Non-pigmented ciliary epithelial cell (primary cell): ENCODE results near the gene SPATA46.
A peak's percentile ranks its signal among the peaks of the same experiment; 100 is the strongest.

Experiments used
- DNase-seq: peaks from one replicate; pipeline ENCODE4 v3.0.0-alpha.2; 2010; ENCODE audit warnings: low read depth

SPATA46 gene

DNA sequence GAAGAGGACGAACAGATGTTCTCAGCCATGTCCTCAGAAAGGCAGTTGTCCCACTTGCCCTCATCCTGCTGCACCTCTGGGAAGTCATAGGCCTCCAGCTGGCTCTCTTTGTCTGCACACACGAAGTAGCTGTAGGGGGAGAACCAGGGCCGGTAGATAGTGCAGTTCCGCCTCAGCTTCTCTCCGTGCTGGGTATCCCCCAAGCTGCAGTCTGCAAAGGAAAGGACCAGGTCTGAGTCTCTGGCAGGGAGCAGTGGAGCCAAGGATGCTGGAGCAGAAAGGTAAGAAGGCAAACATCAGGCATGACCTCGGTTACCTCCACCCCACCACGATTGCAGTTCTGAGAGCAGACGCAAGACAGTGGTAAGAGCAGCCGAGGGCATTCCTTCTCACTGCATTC lies 2.2 kb downstream of the SPATA46 start:
- DNase-seq: no peak

DNA sequence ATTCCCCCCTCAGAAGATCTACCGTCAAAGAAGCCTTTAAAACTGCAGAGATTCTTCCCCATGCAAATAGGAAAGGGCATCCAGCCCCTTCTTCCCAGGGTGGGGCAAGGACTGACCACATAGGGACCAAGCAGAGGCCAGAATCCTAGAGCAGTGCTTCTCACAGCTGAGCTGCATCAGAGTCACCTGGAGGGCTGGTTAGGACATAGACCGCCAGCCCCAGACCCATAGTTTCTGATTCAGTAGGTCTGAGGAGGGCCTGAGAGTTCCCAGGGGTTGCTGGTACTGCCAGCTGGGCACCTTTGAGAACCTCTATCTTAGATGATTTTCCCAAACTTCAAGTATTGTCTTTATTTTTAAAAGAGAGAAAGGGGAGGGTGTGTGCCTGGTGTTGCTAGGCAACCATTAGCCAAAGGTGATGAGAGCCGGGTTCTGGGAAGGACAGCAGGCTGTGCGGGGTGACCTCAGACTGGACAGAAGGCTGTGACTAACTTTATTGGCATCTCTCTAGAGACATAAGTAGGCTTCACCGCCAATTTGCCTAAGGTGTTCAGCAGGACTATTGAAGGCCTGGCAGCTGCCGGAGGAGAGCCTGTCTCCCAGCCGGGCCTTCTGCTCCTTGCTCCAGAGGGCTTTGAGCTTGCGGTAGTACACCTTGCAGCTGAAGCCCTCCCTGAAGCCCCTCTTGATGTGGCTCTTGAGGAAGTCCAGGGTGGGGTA lies 3.0 kb downstream of the SPATA46 start:
- DNase-seq: peak; percentile 20

DNA sequence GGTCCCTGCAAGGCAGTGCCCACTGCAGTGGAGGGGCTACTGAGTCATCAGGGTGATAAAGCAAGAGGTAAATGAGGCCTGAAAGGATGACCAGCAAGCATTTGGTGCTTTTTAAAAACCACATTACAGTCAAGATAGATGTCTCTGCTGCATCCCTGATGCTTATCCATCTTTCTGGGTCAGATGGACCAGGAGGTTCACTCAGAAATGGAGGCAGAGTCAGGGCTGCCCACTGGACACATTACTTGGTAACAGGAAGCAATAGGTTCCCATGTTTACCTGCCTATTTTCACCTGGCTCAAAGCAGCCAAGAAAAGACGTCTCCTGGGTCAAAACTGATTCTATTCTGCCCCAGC lies 3.6 kb downstream of the SPATA46 start:
- DNase-seq: no peak

DNA sequence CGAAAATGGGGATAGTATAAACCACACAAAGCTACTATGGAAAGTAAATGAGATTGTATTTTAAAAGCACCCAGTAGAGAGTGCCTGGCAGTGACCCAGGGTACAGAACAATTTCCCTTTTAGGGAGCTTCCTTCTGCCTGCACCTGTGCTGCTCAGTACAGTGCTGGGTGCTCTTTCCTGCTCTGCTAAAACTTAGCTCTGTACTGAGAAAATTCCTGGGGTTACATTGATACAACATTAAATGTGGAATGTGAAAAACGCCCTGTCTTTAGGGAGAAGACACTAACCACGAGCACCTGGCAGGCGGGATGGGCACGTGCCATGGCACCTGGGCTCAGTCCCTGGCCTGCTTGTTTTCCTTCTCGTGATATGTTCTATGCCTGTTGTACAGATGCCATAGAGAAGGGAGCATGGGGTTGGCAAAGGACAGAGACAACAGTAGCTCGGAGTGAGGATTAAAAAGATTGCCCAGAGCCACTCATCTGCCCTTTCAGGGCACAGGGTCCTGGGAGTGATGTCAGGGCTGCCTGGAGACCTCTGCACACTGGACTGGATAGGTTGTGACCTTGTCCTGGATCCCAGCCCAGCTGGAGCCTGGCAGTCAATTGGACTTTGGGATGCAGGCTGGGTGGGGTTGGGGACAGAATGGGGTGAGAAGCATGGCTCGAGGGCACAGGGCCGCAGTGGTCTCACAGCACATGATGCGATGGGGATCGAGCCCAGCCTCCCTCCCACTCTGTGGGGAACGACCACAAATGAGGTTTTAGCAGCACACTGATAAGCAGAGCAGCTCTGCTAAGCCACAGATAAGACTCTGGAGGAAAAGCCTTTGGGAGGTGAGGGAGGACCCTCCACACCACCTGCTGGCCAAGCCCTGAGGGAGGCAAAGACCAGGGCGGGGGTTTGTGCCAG lies 4.2 kb downstream of the SPATA46 start:
- DNase-seq: no peak

DNA sequence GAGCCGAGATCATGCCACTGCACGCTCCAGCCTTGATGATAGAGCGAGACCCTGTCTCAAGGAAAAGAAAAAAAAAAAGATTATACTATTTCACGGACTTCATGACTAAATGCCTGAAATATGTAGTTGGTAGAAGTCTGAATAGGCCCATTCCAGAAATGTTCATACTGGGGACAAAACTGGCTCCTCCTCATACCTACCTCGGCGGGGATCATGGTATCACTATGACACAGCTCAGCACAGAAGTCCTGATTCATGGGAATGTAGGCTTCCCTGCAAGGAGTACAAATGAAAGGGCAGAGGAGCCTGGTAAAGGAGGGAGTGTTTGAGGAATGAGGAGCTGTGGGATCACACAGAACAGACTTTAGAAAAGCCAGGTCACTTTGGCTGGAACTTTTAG lies 5.0 kb downstream of the SPATA46 start:
- DNase-seq: peak; percentile 53

DNA sequence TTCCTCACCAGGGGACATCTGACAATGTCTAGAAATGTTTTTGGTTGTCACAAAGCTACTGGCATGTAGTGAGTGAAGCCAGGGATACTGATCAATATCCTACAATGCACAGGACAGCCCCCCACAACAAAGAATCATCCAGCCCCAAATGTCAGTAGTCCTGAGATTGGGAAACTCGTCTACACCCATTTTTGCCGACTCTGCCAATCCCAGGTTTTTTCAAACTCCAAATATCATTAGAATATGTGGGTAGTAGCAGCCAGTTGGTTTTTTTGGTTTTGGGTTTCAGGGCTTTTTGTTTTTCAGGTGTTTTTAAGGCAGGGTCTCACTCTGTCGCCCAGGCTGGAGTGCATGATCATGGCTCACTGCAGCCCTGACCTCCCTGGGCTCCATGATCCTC lies 5.9 kb downstream of the SPATA46 start:
- no peak for DNase-seq

DNA sequence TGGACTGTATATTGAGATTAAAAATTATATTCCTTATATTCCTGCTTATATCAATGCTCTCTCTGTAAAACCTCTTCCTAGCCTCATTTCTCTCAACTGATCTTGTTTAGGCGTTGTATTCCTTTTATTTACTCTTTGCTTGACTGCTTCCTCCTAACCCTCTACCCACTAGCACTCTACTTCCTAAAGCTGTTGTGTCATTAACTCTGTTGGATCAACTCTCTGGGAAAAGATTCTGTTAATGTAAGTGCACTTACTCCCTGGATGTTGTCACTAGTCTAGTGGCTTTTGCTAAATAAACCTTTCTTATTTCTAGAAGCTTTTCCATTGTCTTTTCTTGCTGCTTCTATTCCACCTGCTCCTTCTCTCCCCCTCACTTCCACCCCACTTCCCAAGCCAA lies 6.5 kb downstream of the SPATA46 start:
- DNase-seq: no peak

DNA sequence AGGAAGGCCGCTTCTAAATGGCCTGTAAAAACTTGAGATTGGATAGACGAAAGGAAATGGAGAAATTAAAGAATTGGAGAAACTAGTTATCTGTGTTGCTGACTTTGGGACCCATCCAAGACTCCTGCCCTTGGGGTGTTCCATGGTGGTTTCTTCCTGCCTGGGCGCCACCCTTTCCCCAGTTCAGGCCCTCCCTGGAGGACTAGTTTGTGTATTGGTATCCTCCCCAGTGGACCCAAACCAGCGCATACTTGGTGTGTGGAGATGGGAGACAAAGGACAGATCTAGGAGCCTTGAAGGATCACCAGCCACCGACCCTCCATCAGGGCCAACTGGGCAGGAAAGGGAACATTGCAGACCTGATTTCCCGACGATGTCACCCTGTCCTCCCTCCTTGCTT lies 7.1 kb downstream of the SPATA46 start:
- no peak for DNase-seq

DNA sequence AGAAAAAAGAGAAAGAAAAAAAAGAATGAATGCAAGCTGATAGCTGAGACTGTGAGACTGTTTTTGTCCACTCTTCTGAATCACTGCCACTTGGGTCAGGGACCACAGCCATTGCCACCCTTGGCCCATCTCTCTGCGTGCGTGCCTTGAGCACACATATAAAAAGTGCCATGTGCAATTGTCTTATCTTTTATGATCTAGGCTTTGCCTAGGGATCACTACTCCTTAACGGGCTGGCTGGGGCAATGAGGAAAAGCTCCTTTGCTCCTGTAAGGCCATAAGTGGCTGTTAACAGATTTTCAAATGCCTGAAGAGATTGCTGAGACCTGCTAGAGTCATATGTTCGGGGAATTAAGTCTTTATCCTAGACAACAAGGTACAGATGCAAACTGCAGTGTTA lies 8.2 kb downstream of the SPATA46 start:
- DNase-seq: no peak

DNA sequence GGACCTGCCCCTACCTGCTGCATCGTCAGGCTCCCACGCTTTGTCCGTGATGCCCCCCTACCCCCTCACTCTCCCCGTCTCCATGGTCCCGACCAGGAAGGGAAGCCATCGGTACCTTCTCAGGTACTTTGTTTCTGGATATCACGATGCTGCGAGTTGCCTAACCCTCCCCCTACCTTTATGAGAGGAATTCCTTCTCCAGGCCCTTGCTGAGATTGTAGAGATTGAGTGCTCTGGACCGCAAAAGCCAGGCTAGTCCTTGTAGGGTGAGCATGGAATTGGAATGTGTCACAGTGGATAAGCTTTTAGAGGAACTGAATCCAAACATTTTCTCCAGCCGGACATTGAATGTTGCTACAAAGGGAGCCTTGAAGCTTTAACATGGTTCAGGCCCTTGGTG lies 8.9 kb downstream of the SPATA46 start:
- DNase-seq: no peak

DNA sequence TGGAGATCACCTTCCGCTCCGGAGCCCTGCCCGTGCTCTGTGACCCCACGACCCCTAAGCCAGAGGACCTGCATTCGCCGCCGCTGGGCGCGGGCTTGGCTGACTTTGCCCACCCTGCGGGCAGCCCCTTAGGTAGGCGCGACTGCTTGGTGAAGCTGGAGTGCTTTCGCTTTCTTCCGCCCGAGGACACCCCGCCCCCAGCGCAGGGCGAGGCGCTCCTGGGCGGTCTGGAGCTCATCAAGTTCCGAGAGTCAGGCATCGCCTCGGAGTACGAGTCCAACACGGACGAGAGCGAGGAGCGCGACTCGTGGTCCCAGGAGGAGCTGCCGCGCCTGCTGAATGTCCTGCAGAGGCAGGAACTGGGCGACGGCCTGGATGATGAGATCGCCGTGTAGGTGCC lies 9.6 kb downstream of the SPATA46 start:
- no peak for DNase-seq

DNA sequence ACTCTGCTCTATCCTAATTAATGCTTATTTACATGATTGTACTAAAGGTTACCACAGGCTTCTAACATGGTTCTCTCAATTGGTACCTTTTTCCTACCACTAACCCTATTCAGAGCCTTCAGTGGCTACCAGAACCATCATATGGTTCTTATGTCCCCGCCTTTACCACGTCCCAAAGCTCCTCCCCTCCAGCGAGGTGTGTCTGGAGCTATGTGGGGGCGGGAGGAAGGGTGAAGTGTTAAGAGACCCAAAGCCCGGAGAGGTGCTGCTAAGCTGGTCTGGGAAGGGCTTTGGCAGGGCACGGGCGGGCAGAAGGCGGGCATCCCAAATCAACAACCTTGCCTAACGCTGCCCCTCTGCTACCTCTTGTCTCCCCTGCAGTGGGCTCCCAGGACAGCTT lies 10.0 kb downstream of the SPATA46 start:
- DNase-seq: no peak

DNA sequence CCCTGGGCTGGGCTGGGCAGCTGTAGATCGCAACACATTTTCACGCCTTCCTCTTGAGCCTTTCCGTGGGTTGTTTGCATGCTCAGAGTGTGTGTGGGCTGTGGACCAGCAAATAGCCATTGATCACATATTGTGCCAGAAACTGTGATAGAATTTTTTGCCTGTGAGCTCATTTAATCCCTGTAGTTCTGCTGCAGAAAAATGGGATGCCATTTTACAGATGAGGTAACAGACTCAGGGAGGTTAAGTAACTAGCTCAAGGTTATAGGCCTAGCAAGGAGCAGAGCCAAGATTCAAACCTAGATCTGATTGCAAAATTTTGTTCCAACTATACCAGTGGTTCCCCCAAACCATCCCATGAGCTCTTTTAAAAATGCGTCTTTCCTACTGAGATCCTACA lies 10.5 kb downstream of the SPATA46 start:
- no peak for DNase-seq

DNA sequence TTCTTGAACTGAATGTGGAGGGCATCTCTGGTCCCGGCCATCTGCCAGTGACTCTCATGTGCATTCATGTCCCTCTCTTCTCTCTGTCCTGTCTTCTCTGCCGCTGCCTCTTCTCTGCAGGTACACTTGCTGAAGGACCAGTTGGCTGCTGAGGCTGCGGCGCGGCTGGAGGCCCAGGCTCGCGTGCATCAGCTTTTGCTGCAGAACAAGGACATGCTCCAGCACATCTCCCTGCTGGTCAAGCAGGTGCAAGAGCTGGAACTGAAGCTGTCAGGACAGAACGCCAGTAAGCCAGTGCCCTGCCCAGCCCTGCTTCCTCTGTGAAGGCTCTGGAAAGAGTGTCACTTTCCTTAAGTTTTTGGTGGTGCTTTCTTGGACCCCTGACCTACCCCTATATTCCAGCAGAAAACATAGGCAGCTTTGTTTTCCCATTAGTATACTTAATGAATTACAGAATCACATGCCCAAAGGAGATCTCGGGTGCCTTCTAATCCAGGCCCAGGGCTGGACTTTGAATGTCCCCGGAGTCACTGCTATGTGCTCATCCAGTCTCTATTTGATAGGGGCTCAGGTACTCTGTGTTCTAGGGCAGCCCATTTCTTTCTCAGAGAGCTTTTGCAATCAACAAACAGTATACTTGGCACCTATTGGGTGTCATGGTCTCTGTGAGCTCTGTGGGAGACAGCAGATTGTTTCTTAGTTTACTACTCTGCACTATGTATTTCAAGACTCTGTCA lies 11.2 kb downstream of the SPATA46 start:
- no peak for DNase-seq

DNA sequence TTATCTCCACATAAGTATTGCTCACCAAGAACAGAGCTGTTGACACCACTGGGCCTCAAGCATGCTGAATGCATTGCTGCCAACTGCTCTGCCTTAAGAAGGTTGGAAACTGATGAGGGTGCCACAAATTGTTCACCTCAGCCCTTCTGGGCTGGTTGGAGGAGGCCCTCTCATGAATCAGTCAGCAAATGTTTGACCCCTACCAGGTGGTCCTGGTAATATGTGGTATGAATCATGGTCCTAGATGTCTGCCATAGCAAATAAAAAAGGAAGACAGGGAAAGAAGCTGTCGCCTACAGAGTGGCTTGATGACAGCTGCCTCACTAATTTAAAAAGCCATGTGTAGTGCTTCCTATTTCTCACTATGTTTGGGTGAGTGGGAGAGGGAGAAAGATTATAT lies 12.2 kb downstream of the SPATA46 start:
- no peak for DNase-seq

DNA sequence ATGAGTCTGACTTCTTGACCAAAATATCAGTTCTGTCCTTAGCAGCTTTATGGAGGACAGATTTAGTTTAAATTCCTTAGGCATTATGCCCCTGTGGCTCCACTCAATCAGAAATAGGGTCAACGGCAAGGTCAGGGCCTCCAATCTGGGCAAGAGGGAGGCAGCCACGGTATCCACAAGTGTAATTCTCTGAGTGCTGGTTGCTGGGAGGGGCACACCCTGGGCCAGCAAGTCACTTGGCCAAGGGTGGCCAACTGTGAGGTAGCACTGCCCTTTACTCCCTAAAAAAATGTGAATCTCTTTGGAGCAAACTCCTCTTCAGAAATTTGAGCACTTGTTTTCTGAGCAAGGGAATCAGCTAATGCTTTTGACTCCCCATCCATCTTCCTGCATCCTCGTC lies 12.8 kb downstream of the SPATA46 start:
- DNase-seq: no peak

DNA sequence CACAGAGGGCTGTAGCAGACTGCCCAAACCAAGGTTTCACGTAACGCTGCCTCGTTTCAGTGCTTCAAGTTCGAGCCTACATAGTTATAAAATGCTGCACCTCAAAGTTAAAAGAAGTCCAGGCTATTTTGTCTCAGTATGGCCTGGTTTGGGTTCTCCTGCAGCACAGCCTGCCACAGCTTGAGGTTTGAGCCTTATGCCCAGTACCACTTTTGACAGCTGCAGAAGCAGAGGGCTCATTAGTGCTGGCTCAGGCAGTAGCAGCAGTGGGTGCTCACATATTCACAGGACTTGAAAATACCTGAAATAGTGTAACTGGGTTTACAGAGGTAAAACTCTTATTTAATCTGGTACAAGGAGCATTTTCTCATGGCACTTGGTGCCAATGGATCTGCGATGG lies 15.3 kb downstream of the SPATA46 start:
- no peak for DNase-seq

DNA sequence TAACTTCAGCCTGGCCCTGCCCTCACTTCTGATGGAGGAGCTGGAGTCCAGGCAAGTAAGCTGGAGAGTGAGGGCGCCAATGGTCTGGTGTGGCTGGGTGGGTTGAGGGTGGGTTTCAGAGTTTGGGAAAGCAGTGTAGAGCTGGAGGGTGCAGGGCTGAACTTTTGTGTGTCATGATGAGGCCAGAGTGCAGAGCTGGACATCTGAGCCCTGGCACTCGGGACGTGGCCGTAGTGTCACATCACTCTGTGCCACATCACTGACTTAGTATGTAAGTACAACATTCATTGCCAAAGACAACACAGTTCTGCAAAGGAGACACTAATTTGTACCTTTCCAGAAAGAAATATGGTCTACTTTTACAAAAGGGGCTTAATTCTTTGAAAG lies 15.8 kb downstream of the SPATA46 start:
- no peak for DNase-seq

DNA sequence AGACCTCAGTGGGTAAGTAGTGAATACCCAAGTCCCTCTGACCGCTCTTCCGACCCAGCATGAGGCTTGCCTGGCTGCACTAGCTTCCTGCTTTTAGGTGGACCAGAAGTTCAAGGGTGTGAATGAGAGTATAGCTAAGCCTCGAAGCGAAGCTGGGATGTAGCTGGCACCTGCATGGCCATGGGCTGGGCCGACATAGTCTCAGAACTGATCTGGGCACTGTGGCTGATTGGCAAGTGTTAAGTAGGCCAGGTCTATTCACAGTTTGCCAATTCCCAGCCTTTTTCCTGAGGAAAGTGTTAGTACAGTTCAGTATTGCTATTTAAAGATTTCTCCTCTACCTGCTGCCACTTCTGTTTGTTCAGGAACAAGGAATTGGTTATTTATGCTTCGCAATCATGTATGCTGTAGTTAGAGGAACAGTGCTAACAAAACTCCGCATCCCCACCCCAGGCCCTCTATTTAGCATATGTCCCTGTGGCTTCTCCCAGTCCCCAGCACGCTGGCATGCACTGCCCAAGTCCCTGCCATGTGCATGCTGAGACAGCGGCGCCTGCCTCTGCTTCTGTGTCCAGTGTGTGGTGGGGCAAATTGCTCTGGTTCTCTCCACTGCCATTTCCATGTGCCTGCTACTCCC lies 16.3 kb downstream of the SPATA46 start:
- DNase-seq: no peak

DNA sequence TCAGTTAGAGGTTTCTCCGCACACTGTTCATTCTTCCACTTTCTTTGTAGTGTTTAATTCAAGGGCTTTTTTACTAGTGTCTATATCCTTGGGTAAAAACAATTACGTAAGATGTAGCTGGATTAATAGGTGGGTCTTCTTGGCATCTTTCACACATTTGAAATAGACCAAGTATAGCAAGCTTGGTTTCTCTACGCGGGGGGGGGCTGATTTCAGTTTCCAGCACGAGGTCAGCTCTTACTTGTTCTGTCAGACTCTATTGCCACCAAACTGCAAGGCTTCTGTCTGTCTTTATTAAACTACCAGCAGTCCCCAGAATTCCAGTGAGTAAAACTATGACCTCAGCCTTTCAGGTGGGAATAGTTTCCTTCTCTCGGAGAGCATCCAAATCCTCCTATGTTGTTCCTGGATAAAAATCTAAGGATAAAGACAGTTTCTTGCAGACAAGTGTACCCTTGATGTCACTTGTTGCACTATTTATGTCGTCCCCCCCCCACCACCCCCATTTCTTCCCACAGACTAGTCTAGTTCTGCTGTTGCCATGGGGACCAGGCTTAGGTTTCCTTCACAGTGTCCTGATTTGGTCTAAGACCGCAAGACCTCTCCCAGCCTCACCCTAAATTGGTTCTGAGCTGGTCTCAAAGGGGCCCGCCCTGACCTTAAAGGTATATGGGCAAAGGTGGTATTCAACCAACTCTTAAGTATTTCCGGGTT lies 17.0 kb downstream of the SPATA46 start:
- no peak for DNase-seq

DNA sequence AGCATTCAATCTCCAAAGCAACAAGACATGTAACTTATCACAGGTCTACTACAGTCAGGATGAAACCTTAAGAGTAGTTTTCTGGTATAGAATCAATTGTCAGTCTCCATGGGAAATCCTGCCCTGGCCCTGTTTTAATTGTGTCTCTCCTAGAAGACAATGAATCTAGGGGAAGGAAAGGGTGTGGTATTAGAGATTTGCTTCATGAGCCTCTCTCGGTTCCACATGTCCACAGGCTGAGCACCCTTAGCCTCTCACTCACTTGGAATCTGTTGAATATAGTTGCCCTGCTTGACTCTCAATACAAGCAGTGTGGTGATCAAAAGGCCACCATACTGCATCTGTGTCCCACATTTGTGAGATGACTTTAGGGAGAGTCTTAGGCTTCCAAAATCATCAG lies 17.7 kb downstream of the SPATA46 start:
- DNase-seq: no peak
